Hepatocyte (in vitro differentiated cells): ENCODE measurements around the gene ANKRD44. TPM values are rescaled to one million over a fixed set of nuclear protein-coding genes. Genes with fewer than 3 reads are reported as not detected.

ENCODE experiments used
- DNase-seq: peaks from one replicate; pipeline ENCODE4 v3.0.0-alpha.2; 2016; ENCODE audit warnings: low spot score
- H2AFZ ChIP-seq: fragments of 200-600 bp; sonication (generic); 2 replicates; pipeline ENCODE4 v1.6.0; 2016; ENCODE audit warnings: antibody characterized with exemption, mild to moderate bottlenecking
- H3K27ac ChIP-seq: fragments of 200-600 bp; sonication (generic); 2 replicates; pipeline ENCODE4 v1.5.1; 2016; ENCODE audit warnings: mild to moderate bottlenecking
- H3K27me3 ChIP-seq: fragments of 200-600 bp; sonication (generic); 2 replicates; pipeline ENCODE4 v1.6.1; 2016
- H3K36me3 ChIP-seq: fragments of 200-600 bp; sonication (generic); replicated peaks from 2 replicates; pipeline ENCODE4 v1.5.1; 2016; ENCODE audit warnings: low read depth; ENCODE audit not compliant: insufficient read depth
- H3K4me1 ChIP-seq: fragments of 200-600 bp; sonication (generic); 2 replicates; pipeline ENCODE4 v1.5.1; 2016; ENCODE audit warnings: mild to moderate bottlenecking, moderate library complexity; ENCODE audit not compliant: insufficient read depth
- H3K4me2 ChIP-seq: fragments of 200-600 bp; sonication (generic); 2 replicates; pipeline ENCODE4 v1.6.0; 2016
- H3K4me3 ChIP-seq: fragments of 200-600 bp; sonication (generic); 2 replicates; pipeline ENCODE4 v1.5.1; 2016; ENCODE audit warnings: mild to moderate bottlenecking
- H3K79me2 ChIP-seq: fragments of 200-600 bp; sonication (generic); 2 replicates; pipeline ENCODE4 v1.6.0; 2017; ENCODE audit warnings: mild to moderate bottlenecking
- H3K9me2 ChIP-seq: fragments of 200-600 bp; sonication (generic); replicated peaks from 2 replicates; pipeline ENCODE4 v1.6.0; 2017; ENCODE audit warnings: mild to moderate bottlenecking; ENCODE audit not compliant: insufficient read depth
- H3K9me3 ChIP-seq: fragments of 200-600 bp; sonication (generic); 2 replicates; pipeline ENCODE4 v1.5.1; 2016; ENCODE audit warnings: low read depth, mild to moderate bottlenecking
- H4K20me1 ChIP-seq: fragments of 200-600 bp; sonication (generic); 2 replicates; pipeline ENCODE4 v1.6.0; 2016; ENCODE audit warnings: mild to moderate bottlenecking; ENCODE audit not compliant: insufficient read depth, poor library complexity, severe bottlenecking
- CTCF ChIP-seq: fragments of 200-600 bp; sonication (generic); IDR thresholded peaks from 2 replicates; pipeline ENCODE4 v1.5.1; 2016; ENCODE audit warnings: antibody characterized with exemption, mild to moderate bottlenecking; ENCODE audit not compliant: poor library complexity
- EZH2 ChIP-seq: fragments of 200-600 bp; sonication (generic); IDR thresholded peaks from 2 replicates; pipeline ENCODE4 v1.6.1; 2016; ENCODE audit warnings: antibody characterized with exemption, mild to moderate bottlenecking, borderline replicate concordance
- EZH2phosphoT487 ChIP-seq: fragments of 200-600 bp; sonication (generic); IDR thresholded peaks from one replicate; pipeline ENCODE4 v1.6.1; 2018; ENCODE audit warnings: antibody characterized with exemption, mild to moderate bottlenecking, low read depth, moderate library complexity; ENCODE audit not compliant: unreplicated experiment, severe bottlenecking
- WGBS: methylation state at CpG from one replicate; pipeline ENCODE4 v1.1.6; 2016; ENCODE audit warnings: low lambda C conversion rate; ENCODE audit errors: missing lambda C conversion rate; 5-methylcytosine and 5-hydroxymethylcytosine counted together
- polyA plus RNA-seq: library from polyadenylated mRNA; unstranded; fragments of >200 nt; fragmentation: Nextera tagmentation; extraction: Ambion mirVana; gene quantifications from 2 replicates; pipeline ENCODE4 v1.2.1, GENCODE V29; 2016
- total RNA-seq: library from RNA; depleted of rRNA; stranded (reverse); fragments of >200 nt; gene quantifications from 2 replicates; pipeline ENCODE4 v1.2.3, GENCODE V29; 2014

ANKRD44 gene
- total and polyA plus RNA-seq, 2 experiments from 2014 or later, result 5.9 to 9.1 TPM

GRCh38 chr2:197256547-197257170 is 53.9 kb downstream of the ANKRD44 start:
- no peak overlapping the region for H3K27ac ChIP-seq
- no peaks in the 10 kb centered on the region for H3K9me2 ChIP-seq
- no peak for DNase-seq
- H3K4me1 ChIP-seq, result peaks cover 5% of the 10 kb centered on the region
- WGBS, result 49% methylated on average over 2 of the region's 2 CpGs
- H3K27me3 ChIP-seq, result no peaks in the 10 kb centered on the region
- H3K79me2 ChIP-seq, result no peaks in the 10 kb centered on the region
- TF ChIP-seq CTCF, result no peak
- no peak for TF ChIP-seq EZH2
- no peak for TF ChIP-seq EZH2phosphoT487
- H3K9me3 ChIP-seq, result no peaks in the 10 kb centered on the region
- H2AFZ ChIP-seq, result no peak overlapping the region
- no peaks in the 10 kb centered on the region for H3K36me3 ChIP-seq
- no peak overlapping the region for H3K4me2 ChIP-seq
- no peaks in the 10 kb centered on the region for H4K20me1 ChIP-seq
- H3K4me3 ChIP-seq, result no peak overlapping the region

- H3K9me3 ChIP-seq, result no peaks in the 10 kb centered on the region
- DNase-seq, result no peak
- H3K27ac ChIP-seq, result peak overlapping the region; percentile 36
- H3K79me2 ChIP-seq, result no peaks in the 10 kb centered on the region
- no peaks in the 10 kb centered on the region for H3K9me2 ChIP-seq
- H3K36me3 ChIP-seq, result no peaks in the 10 kb centered on the region
- TF ChIP-seq EZH2phosphoT487 (no peak), CTCF (no peak), EZH2 (no peak)
- no peaks in the 10 kb centered on the region for H4K20me1 ChIP-seq
- H3K27me3 ChIP-seq, result no peaks in the 10 kb centered on the region
- peak overlapping the region; percentile 22 for H3K4me2 ChIP-seq
- H3K4me3 ChIP-seq, result no peak overlapping the region
- no peak overlapping the region for H2AFZ ChIP-seq
- peaks cover 5% of the 10 kb centered on the region for H3K4me1 ChIP-seq
Observed at GRCh38 chr2:197256021-197256420, 54.6 kb downstream of the ANKRD44 start.

DNA sequence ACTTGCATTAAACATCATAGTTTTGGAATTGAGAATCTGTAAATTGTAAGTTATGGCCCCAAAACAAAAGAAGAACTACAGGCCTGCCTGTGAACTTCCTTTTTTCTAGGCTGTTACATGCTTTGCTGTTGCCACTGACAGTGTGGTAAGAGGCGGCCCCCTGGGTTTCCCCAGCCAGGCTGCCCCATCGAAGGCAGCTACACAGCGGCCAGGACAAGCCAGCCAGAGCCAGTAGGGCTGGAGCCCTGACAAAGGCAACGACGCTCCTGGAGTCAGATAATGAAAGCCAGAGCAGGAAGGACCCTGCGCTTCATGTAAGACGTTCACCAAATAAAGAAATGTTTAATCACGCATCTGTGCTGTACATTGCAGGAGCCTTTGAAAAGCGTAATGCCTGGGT is 55.0 kb downstream of the ANKRD44 start:
- H3K4me1 ChIP-seq, result peaks cover 5% of the 10 kb centered on the region
- no peaks in the 10 kb centered on the region for H3K9me3 ChIP-seq
- H3K4me2 ChIP-seq, result peak overlapping the region; percentile 22
- H3K36me3 ChIP-seq, result no peaks in the 10 kb centered on the region
- H4K20me1 ChIP-seq, result no peaks in the 10 kb centered on the region
- H3K27me3 ChIP-seq, result no peaks in the 10 kb centered on the region
- H3K79me2 ChIP-seq, result no peaks in the 10 kb centered on the region
- peak overlapping the region; percentile 36 for H3K27ac ChIP-seq
- DNase-seq, result peak; percentile 49
- H2AFZ ChIP-seq, result no peak overlapping the region
- H3K9me2 ChIP-seq, result no peaks in the 10 kb centered on the region
- 43% methylated on average over 9 of the region's 9 CpGs for WGBS
- TF ChIP-seq EZH2 (no peak), EZH2phosphoT487 (no peak), CTCF (no peak)
- H3K4me3 ChIP-seq, result no peak overlapping the region
